ENCODE measurements around the gene SPDYE16. TPM values are rescaled to one million over a fixed set of nuclear protein-coding genes. Genes with fewer than 3 reads are reported as not detected.
A peak's percentile ranks its signal among the peaks of the same experiment; 100 is the strongest.
"Not testable (repeated sequence)": the region's sequence is repeated elsewhere in the genome, so short reads cannot be mapped to it uniquely, and the experiment has no call there.

SPDYE16 gene
- total RNA-seq, 1 experiment from 2014 or later, result not detected

GRCh38 chr7:76505168-76506080, 37.7 kb downstream of the SPDYE16 start:
- Mint-ChIP-seq H3K27ac (no peak overlapping the region), H3K36me3 (ENCODE audit: insufficient read depth in 1 of 3, low read depth in 3 of 3) (peaks cover 0 to 25% (median 9%) of the 10 kb centered on the region in 3 experiments; a peak in 5 of 7 replicates), H3K9me3 (no peaks in the 10 kb centered on the region), H3K27me3 (ENCODE audit: low read depth) (no peaks in the 10 kb centered on the region), H3K4me1 (peaks cover 4 to 5% of the 10 kb centered on the region in 2 experiments), H3K4me3 (no peak overlapping the region)
- no peak for TF ChIP-seq CTCF (conservative IDR thresholded peaks at IDR 0.05)
- Histone ChIP-seq H3K14ac (ENCODE audit: insufficient read depth, low read length) (no peak overlapping the region), H3K23ac (ENCODE audit: insufficient read length, low read depth, low read length) (no peak overlapping the region), H2AK5ac (ENCODE audit: insufficient read length, low read length) (no peak overlapping the region), H4K5ac (ENCODE audit: insufficient read length, low read depth, low read length) (no peak overlapping the region), H3T11ph (ENCODE audit: low read length) (no peak overlapping the region), H2BK15ac (ENCODE audit: low read depth, low read length) (no peak overlapping the region), H3K4ac (ENCODE audit: low read depth, low read length) (no peak overlapping the region), H3K4me2 (ENCODE audit: insufficient read depth, insufficient read length, low read length) (no peak overlapping the region), H3K27ac (ENCODE audit: insufficient read length, low read depth, low read length) (no peak overlapping the region), H2AFZ (ENCODE audit: low read length) (no peak overlapping the region), H3K27me3 (ENCODE audit: insufficient read depth, low read length) (no peaks in the 10 kb centered on the region), H2BK20ac (ENCODE audit: low read depth, low read length, poor library complexity, severe bottlenecking) (no peak overlapping the region), H2BK12ac (ENCODE audit: insufficient read length, low read depth, low read length) (no peak overlapping the region), H3K79me2 (ENCODE audit: insufficient read depth, low read length) (no peaks in the 10 kb centered on the region), H4K91ac (ENCODE audit: insufficient read length, low read depth, low read length) (no peak overlapping the region), H3K23me2 (ENCODE audit: insufficient read length, low read depth, low read length, poor library complexity, severe bottlenecking) (no peaks in the 10 kb centered on the region), H3K18ac (ENCODE audit: insufficient read length, low read depth, low read length) (no peak overlapping the region), H2BK120ac (ENCODE audit: low read depth, low read length, poor library complexity, severe bottlenecking) (no peak overlapping the region), H3K4me1 (ENCODE audit: insufficient read depth, low read length) (peaks cover 3% of the 10 kb centered on the region; the same call in 1 of the 2 replicates), H3K79me1 (ENCODE audit: insufficient read depth, low read depth, low read length, poor library complexity, severe bottlenecking) (no peaks in the 10 kb centered on the region), H3K56ac (ENCODE audit: insufficient read length, low read depth, low read length) (no peak overlapping the region), H4K20me1 (ENCODE audit: control insufficient read depth, insufficient read depth, insufficient read length) (no peaks in the 10 kb centered on the region), H3K9ac (ENCODE audit: extremely low read depth, insufficient read length, low read length) (no peak overlapping the region), H2BK5ac (ENCODE audit: insufficient read length, low read length) (no peak overlapping the region), H3K9me3 (ENCODE audit: control insufficient read depth, low read depth, low read length) (no peaks in the 10 kb centered on the region), H4K8ac (replicated peaks; ENCODE audit: insufficient read length, low read depth, low read length) (no peak overlapping the region)
- no CpG with 5 or more reads among the region's 32 CpGs for WGBS (ENCODE audit: extremely low coverage, insufficient read length, low lambda C conversion rate)
- peak; percentile 23 for DNase-seq

- Mint-ChIP-seq H3K36me3 (ENCODE audit: insufficient read depth in 1 of 3, low read depth in 3 of 3) (peaks cover 0 to 25% (median 9%) of the 10 kb centered on the region in 3 experiments; a peak in 5 of 7 replicates), H3K27ac (peak overlapping the region in 2 of 3 experiments; percentile 46 to 80; a peak in 3 of 7 replicates)
- not testable (repeated sequence) for H3K4me2 ChIP-seq (ENCODE audit: insufficient read depth, insufficient read length, low read length); H3K9ac ChIP-seq (ENCODE audit: extremely low read depth, insufficient read length, low read length); H3K56ac ChIP-seq (ENCODE audit: insufficient read length, low read depth, low read length); H3K14ac ChIP-seq (ENCODE audit: insufficient read depth, low read length); H3K79me1 ChIP-seq (ENCODE audit: insufficient read depth, low read depth, low read length, poor library complexity, severe bottlenecking); H3K27me3 Mint-ChIP-seq (ENCODE audit: low read depth); H3K4me1 ChIP-seq (ENCODE audit: insufficient read depth, low read length); H2BK15ac ChIP-seq (ENCODE audit: low read depth, low read length); H2BK20ac ChIP-seq (ENCODE audit: low read depth, low read length, poor library complexity, severe bottlenecking); H4K91ac ChIP-seq (ENCODE audit: insufficient read length, low read depth, low read length); H3K9me3 ChIP-seq (ENCODE audit: control insufficient read depth, low read depth, low read length); H2BK120ac ChIP-seq (ENCODE audit: low read depth, low read length, poor library complexity, severe bottlenecking); H3K27me3 ChIP-seq (ENCODE audit: insufficient read depth, low read length); H2AK5ac ChIP-seq (ENCODE audit: insufficient read length, low read length); H2AFZ ChIP-seq (ENCODE audit: low read length); H2BK5ac ChIP-seq (ENCODE audit: insufficient read length, low read length); H3K79me2 ChIP-seq (ENCODE audit: insufficient read depth, low read length); H4K5ac ChIP-seq (ENCODE audit: insufficient read length, low read depth, low read length); H3K4ac ChIP-seq (ENCODE audit: low read depth, low read length); H2BK12ac ChIP-seq (ENCODE audit: insufficient read length, low read depth, low read length); H3K23ac ChIP-seq (ENCODE audit: insufficient read length, low read depth, low read length); H4K20me1 ChIP-seq (ENCODE audit: control insufficient read depth, insufficient read depth, insufficient read length); H3K4me3 Mint-ChIP-seq; H3K9me3 Mint-ChIP-seq; H4K8ac ChIP-seq (replicated peaks; ENCODE audit: insufficient read length, low read depth, low read length); H3T11ph ChIP-seq (ENCODE audit: low read length); H3K27ac ChIP-seq (ENCODE audit: insufficient read length, low read depth, low read length); H3K18ac ChIP-seq (ENCODE audit: insufficient read length, low read depth, low read length); H3K4me1 Mint-ChIP-seq; H3K23me2 ChIP-seq (ENCODE audit: insufficient read length, low read depth, low read length, poor library complexity, severe bottlenecking)
- DNase-seq, result peak; percentile 16
- WGBS (ENCODE audit: extremely low coverage, insufficient read length, low lambda C conversion rate), result no CpG with 5 or more reads among the region's 33 CpGs
Measured at GRCh38 chr7:76504351-76505167, 38.5 kb downstream of the SPDYE16 start.
